Gastrocnemius medialis (tissue), 4 donors: ENCODE measurements around the gene OSBPL2. TPM values are rescaled to one million over a fixed set of nuclear protein-coding genes. Genes with fewer than 3 reads are reported as not detected.

Experiments used
- ATAC-seq, 2 donors: fragments of 150-250 bp; one replicate each; pipeline ENCODE4 v1.9.1; 2016
- DNase-seq, 2 donors: peaks; one replicate each; pipeline ENCODE4 v3.0.0-alpha.2; 2019
- H3K27ac ChIP-seq, 4 donors: fragments of 200-600 bp; sonication (generic); 1 replicate in 1 of 4; 2 replicates in 3 of 4; pipeline ENCODE4 v1.5.1; 2016 to 2018; ENCODE audit warnings: mild to moderate bottlenecking in 2 of 4, moderate library complexity in 1 of 4
- H3K27me3 ChIP-seq, 3 donors: fragments of 200-600 bp; sonication (generic) in 2 of 3; 1 replicate in 1 of 3; 2 replicates in 2 of 3; pipeline versions ENCODE4 v1.5.1 to v1.6.0; 2016 to 2019; ENCODE audit warnings: mild to moderate bottlenecking in 1 of 3, moderate library complexity in 1 of 3
- H3K36me3 ChIP-seq, 2 donors: fragments of 200-600 bp; sonication (generic) in 1 of 2; one replicate each; pipeline ENCODE4 v1.5.1; 2017 to 2018
- H3K4me1 ChIP-seq, 2 donors: fragments of 200-600 bp; sonication (generic) in 1 of 2; one replicate each; pipeline ENCODE4 v1.5.1; 2016 to 2017; ENCODE audit warnings: mild to moderate bottlenecking in 2 of 2
- H3K4me3 ChIP-seq, 4 donors: fragments of 200-600 bp; sonication (generic) in 3 of 4; 1 replicate in 1 of 4; 2 replicates in 3 of 4; pipeline ENCODE4 v1.5.1; 2016 to 2019; ENCODE audit warnings: mild to moderate bottlenecking in 2 of 4
- H3K9me3 ChIP-seq, 3 donors: fragments of 200-600 bp; sonication (generic) in 2 of 3; 1 replicate in 1 of 3; 2 replicates in 2 of 3; pipeline ENCODE4 v1.5.1; 2016 to 2019
- CTCF ChIP-seq, 5 experiments: fragments of 450-650 bp in 3 of 5; fragments of 200-600 bp in 2 of 5; sonication (generic) in 2 of 5; IDR thresholded peaks in 4 of 5; conservative IDR thresholded peaks in 1 of 5; 1 replicate in 4 of 5; 2 replicates in 1 of 5; pipeline ENCODE4 v1.5.1; 2016 to 2019; ENCODE audit warnings: antibody characterized with exemption in 5 of 5, mild to moderate bottlenecking in 3 of 5, moderate library complexity in 3 of 5
- POLR2A ChIP-seq, 2 donors: fragments of 450-650 bp; IDR thresholded peaks; one replicate each; pipeline ENCODE4 v1.6.1; 2017; ENCODE audit warnings: antibody characterized with exemption in 2 of 2, mild to moderate bottlenecking in 2 of 2, moderate library complexity in 2 of 2
- in situ Hi-C, 4 donors: fragments of 200-750 bp; cut with MboI; loops; one replicate each; pipeline versions ENCODE4 v1.15.0 to v1.8.0; 2017; ENCODE audit warnings: low sequenced_read_pairs in 4 of 4
- intact Hi-C: fragments of 100-400 bp; cut with DNase I; formaldehyde crosslinking; loops from one replicate; pipeline ENCODE4 v1.15.1; 2023; ENCODE audit warnings: low total_unique reads
- microRNA-seq, 2 donors: library from miRNA; unstranded; fragments of <30 nt; microRNA quantifications; one replicate each; pipeline ENCODE4, GENCODE V29; 2016; ENCODE audit warnings: borderline replicate concordance in 2 of 2
- total RNA-seq, 4 donors: library from RNA; depleted of rRNA; stranded (reverse); fragments of >200 nt; gene quantifications; one replicate each; pipeline versions ENCODE4 v1.1.0 to v1.2.3, GENCODE V29; 2016

Gene OSBPL2
- total RNA-seq, 4 donors from 2014 or later = 15.8 to 26.4 (median 19.6) TPM

GRCh38 chr20:62342910-62343309 is 104.6 kb downstream of the OSBPL2 start:
- no peak for ATAC-seq
- no peaks in the 10 kb centered on the region for H3K27me3 ChIP-seq
- no peak overlapping the region for H3K27ac ChIP-seq
- H3K4me3 ChIP-seq = no peak overlapping the region
- in situ Hi-C loops = no loop called here
- H3K4me1 ChIP-seq = peaks cover 10 to 11% of the 10 kb centered on the region in 2 donors
- H3K9me3 ChIP-seq = no peaks in the 10 kb centered on the region
- intact Hi-C loops = no loop called here
- peaks cover 0 to 8% of the 10 kb centered on the region in 2 donors for H3K36me3 ChIP-seq
- TF ChIP-seq CTCF (IDR thresholded peaks at IDR 0.05 in 4 of 5, conservative IDR thresholded peaks at IDR 0.05 in 1 of 5) (no peak), POLR2A (IDR thresholded peaks at IDR 0.05) (no peak)
- DNase-seq = no peak

GRCh38 chr20:62344092-62344491 is 105.8 kb downstream of the OSBPL2 start:
- in situ Hi-C loops (no loop called here), intact Hi-C loops (no loop called here)
- ATAC-seq (no peak), DNase-seq (no peak)
- Histone ChIP-seq H3K9me3 (no peaks in the 10 kb centered on the region), H3K27ac (no peak overlapping the region), H3K36me3 (peaks cover 0 to 3% of the 10 kb centered on the region in 2 donors), H3K27me3 (no peaks in the 10 kb centered on the region), H3K4me1 (peaks cover 11% of the 10 kb centered on the region in 2 donors), H3K4me3 (no peak overlapping the region)
- no peak for TF ChIP-seq CTCF (IDR thresholded peaks at IDR 0.05 in 4 of 5, conservative IDR thresholded peaks at IDR 0.05 in 1 of 5)
- no peak for TF ChIP-seq POLR2A (IDR thresholded peaks at IDR 0.05)

- Histone ChIP-seq H3K27me3 (no peaks in the 10 kb centered on the region), H3K36me3 (peaks cover 0 to 3% of the 10 kb centered on the region in 2 donors), H3K27ac (no peak overlapping the region), H3K9me3 (no peaks in the 10 kb centered on the region), H3K4me3 (no peak overlapping the region), H3K4me1 (peaks cover 11% of the 10 kb centered on the region in 2 donors)
- in situ Hi-C loops = no loop called here
- TF ChIP-seq POLR2A (IDR thresholded peaks at IDR 0.05) (no peak), CTCF (IDR thresholded peaks at IDR 0.05 in 4 of 5, conservative IDR thresholded peaks at IDR 0.05 in 1 of 5) (no peak)
- no peak for ATAC-seq
- no peak for DNase-seq
- intact Hi-C loops = no loop called here
These were observed 106.5 kb downstream of the OSBPL2 start for GRCh38 chr20:62344782-62345181.

Small RNAs within 50 kb of the gene (microRNA-seq; reads per million reads assigned to microRNA genes)
- gene MIR4758 = 0 reads per million in 2 donors

Other genes with a start within 250 kb of the OSBPL2 start
- gene TAF4, start 172.6 kb upstream of the OSBPL2 start, total RNA-seq = 10 to 100 TPM in 3 of 4 donors, 1 to 10 TPM in 1; 8.0 to 24.9 (median 13.9) TPM
- gene LSM14B, start 116.0 kb upstream of the OSBPL2 start, total RNA-seq = 10 to 100 TPM; 28.0 to 52.5 (median 36.2) TPM
- 1,000 to 10,000 TPM in 2 of 4 donors, 100 to 1,000 TPM in 2; 632 to 1,338 (median 1,003) TPM for gene PSMA7, start 95.1 kb upstream of the OSBPL2 start, total RNA-seq
- gene SS18L1, start 94.8 kb upstream of the OSBPL2 start, total RNA-seq = 10 to 100 TPM; 11.5 to 31.8 (median 16.9) TPM
- gene MTG2, start 55.5 kb upstream of the OSBPL2 start, total RNA-seq = 10 to 100 TPM; 21.0 to 50.8 (median 29.3) TPM
- not detected for gene HRH3, start 18.2 kb upstream of the OSBPL2 start, total RNA-seq
- gene ADRM1, start 64.5 kb downstream of the OSBPL2 start, total RNA-seq = 100 to 1,000 TPM; 389 to 644 (median 611) TPM
- gene LAMA5, start 128.8 kb downstream of the OSBPL2 start, total RNA-seq = 10 to 100 TPM; 13.0 to 35.8 (median 22.7) TPM
- gene RPS21, start 148.6 kb downstream of the OSBPL2 start, total RNA-seq = 1,000 to 10,000 TPM; 1,167 to 4,037 (median 2,295) TPM
- gene CABLES2, start 168.8 kb downstream of the OSBPL2 start, total RNA-seq = 1 to 10 TPM; 3.6 to 9.3 (median 4.2) TPM
- not detected for gene RBBP8NL, start 189.0 kb downstream of the OSBPL2 start, total RNA-seq
- gene GATA5, start 237.5 kb downstream of the OSBPL2 start, total RNA-seq = not detected